NCI-H748 treated with DMSO at 0.1 percent for 48 hours (cell line): ENCODE measurements around the gene MPC1.

Experiments
- DNase-seq: peaks from one replicate; lab custom pipeline; 2025; lab: John Stamatoyannopoulos, UW

MPC1 gene

DNA sequence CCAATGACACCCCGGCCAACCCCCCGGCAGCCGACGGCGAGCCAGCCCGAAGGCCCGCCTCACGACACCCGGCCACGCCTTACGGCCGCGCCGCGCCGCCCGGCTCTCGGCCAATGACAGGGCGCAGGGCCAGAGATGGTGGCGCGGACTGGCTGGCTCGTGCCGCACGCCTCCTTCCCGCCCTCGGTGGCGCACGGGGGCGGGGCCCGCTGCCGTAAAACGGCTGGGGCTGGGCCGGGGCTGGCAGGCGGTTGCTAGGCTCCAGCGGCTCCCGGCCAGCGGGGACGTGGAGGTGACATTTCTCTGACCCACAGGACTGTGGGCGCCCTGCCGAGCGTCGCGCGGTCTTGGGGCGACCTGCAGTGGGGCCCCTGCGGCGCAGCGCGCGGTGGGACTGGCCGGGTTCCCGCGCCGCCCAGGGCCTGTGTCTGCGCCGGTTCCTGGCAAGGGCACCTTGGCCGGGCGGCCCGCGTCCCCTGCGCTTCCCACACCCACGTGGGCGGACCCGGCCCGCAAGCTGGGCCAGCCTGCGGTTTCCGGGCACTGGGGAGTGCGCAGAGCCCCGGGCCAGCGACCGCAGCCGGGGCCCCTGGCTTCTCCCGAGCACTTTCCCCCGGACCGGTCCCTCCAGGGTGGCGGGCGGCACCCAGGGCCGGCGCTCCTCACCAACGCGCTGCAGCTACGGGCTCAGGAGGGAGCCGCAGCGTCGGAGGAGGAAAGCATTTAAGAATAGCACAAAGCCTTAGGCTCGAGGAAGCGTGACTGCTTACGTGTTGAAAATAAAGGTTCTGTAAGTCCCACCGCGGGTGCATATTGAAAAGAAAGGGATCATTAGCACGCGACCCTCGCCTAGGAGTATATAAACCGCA, at the start of gene MPC1:
MPC1 (minus strand) TSS at position 8 of the 869 bp plus-strand sequence. CDS start 64 bp downstream, outside the sequence.
- DNase-seq, result peak; percentile 89

DNA sequence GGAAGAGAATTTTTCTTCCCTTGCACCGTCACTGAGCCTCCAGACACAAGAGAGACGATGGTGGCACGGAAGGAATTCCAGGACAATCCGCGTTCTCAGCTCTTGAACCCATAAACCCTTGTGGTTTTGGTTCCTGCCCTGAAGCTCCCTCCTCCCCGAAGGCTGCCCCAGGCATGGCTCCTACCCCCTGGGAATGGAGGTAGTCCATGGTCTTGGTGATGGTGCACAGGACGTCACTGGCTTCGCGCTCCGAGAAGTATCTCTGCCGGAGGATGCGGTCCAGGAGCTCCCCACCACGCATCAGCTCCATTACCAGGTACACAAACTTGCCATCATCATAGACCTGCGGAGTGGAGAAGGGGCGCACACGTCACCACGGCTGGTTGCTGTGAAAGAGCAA, 47.5 kb upstream of the MPC1 start:
- no peak for DNase-seq

- no peak for DNase-seq
These were observed 41.7 kb upstream of the MPC1 start for GRCh38 chr6:166424431-166424830.

DNA sequence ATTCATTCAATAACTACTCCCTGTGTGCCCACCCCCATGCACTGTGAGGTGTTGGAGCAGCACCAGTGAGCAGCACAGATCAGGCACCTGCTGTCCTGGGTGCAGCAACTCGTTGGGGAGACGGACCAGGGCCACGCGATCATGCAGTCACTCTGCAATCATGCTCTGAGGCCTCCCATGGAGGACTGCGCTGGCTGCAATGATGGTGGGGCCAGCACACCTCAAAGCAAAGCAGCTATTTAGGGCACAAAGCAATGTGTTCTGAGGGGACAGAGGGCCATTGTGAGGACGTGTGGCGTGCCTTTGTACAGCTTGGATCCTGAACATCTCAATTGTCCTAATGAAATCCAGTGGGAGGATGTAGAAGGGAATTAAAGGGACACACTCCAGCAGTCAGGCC, 41.0 kb upstream of the MPC1 start:
- no peak for DNase-seq

GRCh38 chr6:166423051-166423745, 40.5 kb upstream of the MPC1 start:
- DNase-seq, result no peak

- no peak for DNase-seq
These were observed 39.6 kb upstream of the MPC1 start for GRCh38 chr6:166422201-166422940.

- no peak for DNase-seq
These were observed 37.6 kb upstream of the MPC1 start for GRCh38 chr6:166420351-166420750.

GRCh38 chr6:166419717-166420116, 37.0 kb upstream of the MPC1 start:
- no peak for DNase-seq

GRCh38 chr6:166419286-166419685, 36.5 kb upstream of the MPC1 start:
- no peak for DNase-seq

DNA sequence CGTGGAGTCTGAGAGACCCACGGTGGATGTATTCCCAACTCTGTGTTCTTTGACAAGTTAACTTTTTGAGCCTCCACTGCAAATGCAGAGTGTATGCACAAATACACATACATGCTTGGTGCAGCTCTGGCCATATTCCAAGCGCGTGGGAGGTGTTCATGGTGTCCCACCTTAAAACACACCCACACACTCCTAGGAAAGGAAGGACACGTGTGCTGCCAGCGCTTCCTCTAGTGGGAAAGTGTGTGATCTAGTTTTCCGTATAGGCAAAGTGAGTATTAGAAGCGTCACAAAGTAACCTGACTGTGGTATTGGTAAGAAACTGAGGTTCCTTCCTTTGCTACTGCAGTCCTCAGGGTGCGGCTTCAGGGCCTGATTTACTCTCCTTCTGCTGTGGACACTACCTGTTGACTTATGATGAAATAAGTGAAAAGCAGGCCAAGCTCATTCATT, 36.0 kb upstream of the MPC1 start:
- DNase-seq, result no peak

- DNase-seq, result no peak
These were observed 34.5 kb upstream of the MPC1 start for GRCh38 chr6:166417285-166417691.

- DNase-seq, result no peak
These were observed 33.1 kb upstream of the MPC1 start for GRCh38 chr6:166415833-166416347.

DNA sequence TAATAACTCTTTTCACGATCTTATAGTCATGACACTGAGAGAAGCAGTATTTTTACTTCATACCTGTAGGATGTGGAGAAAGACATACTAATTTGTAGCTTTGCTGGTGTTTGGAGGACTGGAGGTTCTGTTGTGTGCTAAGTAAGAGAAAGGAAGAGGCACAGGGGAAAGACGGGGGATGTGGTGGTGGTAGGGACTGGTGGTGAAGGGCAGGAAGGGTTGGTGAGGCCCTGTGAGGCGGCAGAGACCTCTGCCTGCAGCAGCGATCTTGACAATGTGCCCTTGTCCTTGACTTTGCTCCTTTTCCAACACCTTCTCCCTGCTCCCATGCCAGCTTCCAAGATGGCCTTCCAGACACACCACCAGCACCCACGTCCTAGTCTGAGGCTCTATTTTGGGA, 32.6 kb upstream of the MPC1 start:
- no peak for DNase-seq

DNA sequence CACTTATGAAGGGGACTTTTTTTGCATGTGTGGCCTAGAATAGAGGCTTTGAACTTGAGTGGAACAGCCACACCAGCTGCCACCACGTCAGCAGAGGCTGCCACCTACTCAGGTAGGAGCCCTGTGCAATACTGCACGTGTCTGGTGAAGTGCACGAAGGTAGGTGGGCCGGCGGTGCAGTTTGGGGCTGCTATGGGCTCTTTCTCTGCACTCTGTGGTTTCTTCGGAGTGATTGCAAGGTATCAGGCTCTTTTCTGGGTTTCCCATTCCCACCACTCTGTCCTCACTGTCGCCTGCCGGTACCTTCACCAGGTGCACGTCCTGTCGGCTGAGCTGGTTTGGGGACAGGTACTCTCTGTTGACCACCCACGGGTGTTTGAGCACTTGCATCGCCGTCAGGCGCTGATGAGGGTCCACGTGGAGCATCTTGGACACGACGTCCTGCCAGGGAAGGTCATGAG, 30.8 kb upstream of the MPC1 start:
- no peak for DNase-seq

DNA sequence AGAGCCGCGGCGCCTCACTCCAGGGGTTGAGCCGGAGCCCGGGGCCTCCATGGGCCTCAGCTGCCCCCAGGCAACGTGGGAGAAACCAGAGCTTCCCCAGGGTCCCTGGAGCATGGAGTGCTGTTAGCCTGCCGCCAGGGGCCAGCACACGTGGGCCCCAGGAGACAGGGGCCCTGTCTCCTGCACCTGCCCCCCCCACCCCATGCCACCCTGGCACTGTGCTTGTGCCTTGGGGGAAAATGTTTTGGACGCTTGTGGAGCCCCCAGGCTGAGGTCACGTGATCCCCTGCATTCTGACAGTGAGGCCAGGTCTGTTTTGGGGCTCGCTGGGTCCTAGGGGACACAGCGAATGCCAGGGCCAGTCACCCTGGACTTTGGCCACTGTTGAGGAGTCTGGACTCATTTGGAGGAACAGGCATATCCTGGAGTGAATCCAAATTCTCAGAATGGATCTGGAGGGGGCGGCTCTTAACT, 30.2 kb upstream of the MPC1 start:
- DNase-seq, result no peak

- no peak for DNase-seq
These were observed 29.6 kb upstream of the MPC1 start for GRCh38 chr6:166412156-166412910.

- no peak for DNase-seq
These were observed 29.0 kb upstream of the MPC1 start for GRCh38 chr6:166411721-166412151.

GRCh38 chr6:166411271-166411670, 28.5 kb upstream of the MPC1 start:
- DNase-seq, result no peak

DNA sequence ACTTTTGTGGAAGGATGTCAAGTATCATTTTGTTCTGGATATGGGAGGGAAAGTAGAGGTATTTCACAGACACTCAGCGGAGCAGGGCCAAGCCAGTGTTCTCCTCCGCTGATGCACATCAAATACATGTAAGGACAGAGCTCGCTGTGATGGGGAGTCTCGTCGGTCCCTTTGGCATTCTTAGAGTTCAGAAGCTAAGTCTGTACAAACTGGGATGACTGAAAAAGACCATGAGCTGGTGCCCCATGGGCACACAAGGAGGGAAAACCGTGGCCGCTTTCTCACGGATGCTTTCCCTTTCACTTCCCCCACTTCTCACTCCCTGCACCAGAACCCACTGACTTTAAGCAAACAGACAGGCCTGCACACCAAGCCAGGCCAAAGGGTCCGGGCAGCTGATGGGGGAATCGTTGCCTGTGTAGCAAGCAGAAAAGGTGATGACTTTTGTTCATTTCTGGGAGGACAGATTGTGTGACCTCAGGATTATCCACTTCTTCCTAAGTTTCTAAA, 27.7 kb upstream of the MPC1 start:
- DNase-seq, result no peak

DNA sequence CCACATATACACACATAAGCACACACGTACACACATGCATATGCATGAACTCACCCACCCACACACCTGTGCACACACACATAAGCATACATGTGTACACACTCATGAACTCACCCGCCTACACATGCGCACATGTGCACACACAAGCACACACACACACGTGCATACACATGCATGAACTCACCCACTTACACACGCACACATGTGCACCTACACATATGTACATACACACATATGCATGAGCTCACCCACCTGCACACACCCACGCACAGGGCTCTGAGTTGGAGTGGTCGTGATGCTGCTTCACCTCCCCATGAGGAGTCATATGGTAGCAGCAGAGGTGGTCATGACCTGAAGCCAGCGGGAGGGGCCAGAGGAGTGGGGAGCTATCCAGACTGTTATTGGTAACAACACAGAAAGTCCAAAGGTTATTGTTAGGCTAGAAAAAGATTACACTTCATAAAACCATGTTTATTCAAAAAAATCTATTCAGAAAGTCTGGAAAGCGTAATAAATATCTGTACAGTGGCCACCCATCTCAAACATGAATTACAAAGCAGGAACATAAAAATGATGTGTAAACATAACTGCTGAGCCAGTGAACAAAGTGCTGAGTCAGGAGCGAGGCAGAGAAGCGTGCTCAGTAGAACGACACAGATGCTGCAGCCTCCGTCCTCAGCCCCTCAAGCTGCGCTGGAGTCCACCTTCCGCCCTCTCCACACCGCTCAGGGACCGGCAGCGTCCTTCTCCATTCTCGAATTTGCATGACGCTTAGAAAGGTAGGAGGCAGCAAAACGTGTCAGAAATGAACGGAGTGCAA, 26.4 kb upstream of the MPC1 start:
- no peak for DNase-seq
